ENCODE data around the gene GLUD2. TPM values are rescaled to one million over a fixed set of nuclear protein-coding genes. Genes with fewer than 3 reads are reported as not detected.
"Not testable (repeated sequence)": the region's sequence is repeated elsewhere in the genome, so short reads cannot be mapped to it uniquely, and the experiment has no call there.

GLUD2 gene
- total RNA-seq, 1 donor from 2014 or later, result 8.9 TPM

DNA sequence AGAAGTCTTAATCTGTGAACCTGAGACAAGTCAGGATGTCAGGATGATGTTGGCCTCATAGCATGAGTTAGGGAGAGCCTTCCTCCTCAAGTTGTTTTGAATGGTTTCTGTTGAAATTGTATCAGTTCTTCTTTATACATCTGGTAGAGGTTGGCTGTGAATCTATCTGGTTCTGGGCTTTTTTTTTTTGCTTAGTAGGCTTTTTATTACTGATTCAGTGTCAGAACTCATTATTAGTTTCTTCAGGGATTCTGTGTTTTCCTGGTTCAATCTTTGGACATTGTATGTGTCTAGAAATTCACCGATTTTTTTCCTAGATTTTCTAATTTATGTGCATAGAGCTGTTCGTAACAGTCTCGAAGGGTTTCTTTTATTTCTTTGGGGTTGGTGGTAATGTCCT, 14.9 kb downstream of the GLUD2 start:
- H3K4me2 ChIP-seq, result no peak overlapping the region
- H4K20me1 ChIP-seq (ENCODE audit: low read depth), result no peaks in the 10 kb centered on the region
- no peaks in the 10 kb centered on the region for H3K36me3 Mint-ChIP-seq
- no peak overlapping the region for H3K9ac ChIP-seq
- peaks cover 32% of the 10 kb centered on the region for H3K9me3 Mint-ChIP-seq
- H3K4me1 ChIP-seq, result no peaks in the 10 kb centered on the region
- no peak overlapping the region for H3K4me3 Mint-ChIP-seq
- no peak for DNase-seq (ENCODE audit: low spot score)
- no peaks in the 10 kb centered on the region for H3K36me3 ChIP-seq
- no peaks in the 10 kb centered on the region for H3K27me3 ChIP-seq
- H3K79me2 ChIP-seq (ENCODE audit: low read depth), result no peaks in the 10 kb centered on the region
- no peak overlapping the region for H2AFZ ChIP-seq (replicated peaks)
- no peak overlapping the region for H3K27ac Mint-ChIP-seq
- peaks cover 16% of the 10 kb centered on the region for H3K9me3 ChIP-seq (ENCODE audit: low read depth)
- H3F3A ChIP-seq (ENCODE audit: low read depth), result no peaks in the 10 kb centered on the region
- TF ChIP-seq EZH2 (IDR thresholded peaks at IDR 0.05), result no peak
- TF ChIP-seq EZH2phosphoT487 (IDR thresholded peaks at IDR 0.05), result no peak
- TF ChIP-seq, protein P1, sequence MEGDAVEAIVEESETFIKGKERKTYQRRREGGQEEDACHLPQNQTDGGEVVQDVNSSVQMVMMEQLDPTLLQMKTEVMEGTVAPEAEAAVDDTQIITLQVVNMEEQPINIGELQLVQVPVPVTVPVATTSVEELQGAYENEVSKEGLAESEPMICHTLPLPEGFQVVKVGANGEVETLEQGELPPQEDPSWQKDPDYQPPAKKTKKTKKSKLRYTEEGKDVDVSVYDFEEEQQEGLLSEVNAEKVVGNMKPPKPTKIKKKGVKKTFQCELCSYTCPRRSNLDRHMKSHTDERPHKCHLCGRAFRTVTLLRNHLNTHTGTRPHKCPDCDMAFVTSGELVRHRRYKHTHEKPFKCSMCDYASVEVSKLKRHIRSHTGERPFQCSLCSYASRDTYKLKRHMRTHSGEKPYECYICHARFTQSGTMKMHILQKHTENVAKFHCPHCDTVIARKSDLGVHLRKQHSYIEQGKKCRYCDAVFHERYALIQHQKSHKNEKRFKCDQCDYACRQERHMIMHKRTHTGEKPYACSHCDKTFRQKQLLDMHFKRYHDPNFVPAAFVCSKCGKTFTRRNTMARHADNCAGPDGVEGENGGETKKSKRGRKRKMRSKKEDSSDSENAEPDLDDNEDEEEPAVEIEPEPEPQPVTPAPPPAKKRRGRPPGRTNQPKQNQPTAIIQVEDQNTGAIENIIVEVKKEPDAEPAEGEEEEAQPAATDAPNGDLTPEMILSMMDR (IDR thresholded peaks at IDR 0.05), result no peak
- no peak overlapping the region for H3K4me3 ChIP-seq
- no peak overlapping the region for H3K27ac ChIP-seq
- H3K27me3 Mint-ChIP-seq (ENCODE audit: insufficient read depth, low read depth), result no peaks in the 10 kb centered on the region
- H3K4me1 Mint-ChIP-seq, result no peaks in the 10 kb centered on the region

DNA sequence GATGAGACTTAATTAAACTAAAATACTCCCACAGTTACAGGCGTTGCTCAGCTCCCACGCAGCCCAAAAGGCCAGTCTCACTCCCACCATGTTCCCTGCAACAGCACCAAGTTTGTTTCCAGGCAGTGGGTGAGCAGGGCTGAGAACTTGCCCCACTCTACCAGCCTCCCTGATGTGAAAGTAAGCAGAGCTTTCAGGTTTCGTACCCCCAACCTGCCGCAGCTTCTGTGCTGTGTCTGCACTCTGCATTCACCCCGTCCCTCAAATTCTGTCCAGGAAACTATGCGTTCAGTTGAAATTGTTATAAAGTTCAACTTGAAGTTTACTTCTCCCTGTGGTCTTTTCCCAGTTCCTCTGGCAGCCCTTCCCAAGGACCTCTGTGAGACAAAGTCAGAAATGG, 17.2 kb downstream of the GLUD2 start:
- Mint-ChIP-seq H3K4me3 (no peak overlapping the region), H3K27ac (no peak overlapping the region), H3K27me3 (ENCODE audit: insufficient read depth, low read depth) (no peaks in the 10 kb centered on the region), H3K4me1 (no peaks in the 10 kb centered on the region), H3K9me3 (peaks cover 25% of the 10 kb centered on the region), H3K36me3 (no peaks in the 10 kb centered on the region)
- no peak overlapping the region for H3K27ac ChIP-seq
- TF ChIP-seq EZH2phosphoT487 (IDR thresholded peaks at IDR 0.05) (no peak), EZH2 (IDR thresholded peaks at IDR 0.05) (no peak)
- TF ChIP-seq, protein P1 (IDR thresholded peaks at IDR 0.05), result no peak
- no peaks in the 10 kb centered on the region for H4K20me1 ChIP-seq (ENCODE audit: low read depth)
- H3K36me3 ChIP-seq, result no peaks in the 10 kb centered on the region
- no peak overlapping the region for H3K9ac ChIP-seq
- H2AFZ ChIP-seq (replicated peaks), result no peak overlapping the region
- no peaks in the 10 kb centered on the region for H3F3A ChIP-seq (ENCODE audit: low read depth)
- DNase-seq (ENCODE audit: low spot score), result no peak
- H3K9me3 ChIP-seq (ENCODE audit: low read depth), result peaks cover 9% of the 10 kb centered on the region
- H3K4me2 ChIP-seq, result no peak overlapping the region
- H3K27me3 ChIP-seq, result no peaks in the 10 kb centered on the region
- no peaks in the 10 kb centered on the region for H3K4me1 ChIP-seq
- no peak overlapping the region for H3K4me3 ChIP-seq
- no peaks in the 10 kb centered on the region for H3K79me2 ChIP-seq (ENCODE audit: low read depth)

DNA sequence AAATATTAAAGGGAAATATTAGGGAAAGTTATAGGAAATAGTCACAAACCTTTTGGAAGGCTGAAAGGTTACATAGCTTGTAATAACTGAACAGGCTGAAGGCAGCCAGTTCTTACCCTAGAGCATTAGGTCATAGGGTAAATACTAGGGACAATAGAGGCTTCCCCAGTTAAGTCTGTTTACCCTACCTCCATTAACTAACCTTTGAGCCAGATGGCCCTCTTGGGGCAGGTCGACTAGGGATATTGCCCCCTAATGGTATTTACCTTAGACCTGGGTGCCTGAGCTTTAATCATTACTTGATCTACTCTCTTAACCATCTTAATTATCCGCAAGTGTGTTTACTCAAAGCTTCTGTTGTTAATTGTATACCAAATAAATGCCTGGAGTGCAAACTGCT, 36.8 kb downstream of the GLUD2 start:
- not testable (repeated sequence) for H3K9ac ChIP-seq; H3K36me3 ChIP-seq; H3K79me2 ChIP-seq (ENCODE audit: low read depth); H3K9me3 ChIP-seq (ENCODE audit: low read depth); H3K27ac Mint-ChIP-seq; H3K4me3 ChIP-seq; H3F3A ChIP-seq (ENCODE audit: low read depth); H3K4me2 ChIP-seq; H3K27ac ChIP-seq; H4K20me1 ChIP-seq (ENCODE audit: low read depth); H3K4me3 Mint-ChIP-seq; H3K27me3 ChIP-seq; H3K27me3 Mint-ChIP-seq (ENCODE audit: insufficient read depth, low read depth); H2AFZ ChIP-seq (replicated peaks); DNase-seq (ENCODE audit: low spot score); H3K36me3 Mint-ChIP-seq; H3K4me1 ChIP-seq; H3K4me1 Mint-ChIP-seq
- peaks cover 15% of the 10 kb centered on the region for H3K9me3 Mint-ChIP-seq

DNA sequence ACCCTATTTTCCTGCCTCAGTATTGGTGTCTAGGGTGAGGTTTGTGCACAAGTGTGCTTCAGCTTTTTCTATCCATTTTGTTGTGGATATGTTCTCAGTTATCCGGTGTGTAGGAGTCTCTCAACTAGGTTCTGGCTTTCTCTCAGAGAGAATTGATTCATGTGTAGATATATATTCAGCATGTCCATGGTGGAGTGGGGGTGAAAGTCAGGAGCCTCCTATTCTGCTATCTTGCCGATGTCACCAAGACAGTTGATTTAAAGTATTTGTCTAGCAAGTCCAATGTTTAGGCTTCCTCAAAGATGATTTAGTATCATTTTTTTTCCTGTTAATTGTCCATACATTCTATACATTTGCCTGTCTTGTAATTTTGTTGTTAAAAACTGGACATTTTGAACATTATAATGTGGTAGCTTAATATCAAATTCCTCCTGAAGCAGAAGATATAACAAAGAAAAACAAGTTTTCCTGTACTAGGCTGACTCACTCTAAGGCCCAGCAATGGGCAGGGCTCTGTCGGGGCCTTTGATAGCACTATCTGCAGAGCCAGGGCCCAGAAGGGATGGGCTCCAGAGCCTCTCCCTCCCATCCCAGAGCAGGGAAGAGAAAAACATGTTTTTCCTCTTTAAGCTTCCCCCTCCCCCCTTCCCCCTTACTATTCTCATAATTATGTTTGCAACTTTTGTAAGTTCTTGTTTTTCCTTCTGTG, 37.6 kb downstream of the GLUD2 start:
- H3F3A ChIP-seq (ENCODE audit: low read depth), result no peaks in the 10 kb centered on the region
- Mint-ChIP-seq H3K27ac (no peak overlapping the region), H3K36me3 (no peaks in the 10 kb centered on the region), H3K4me1 (no peaks in the 10 kb centered on the region), H3K9me3 (peaks cover 15% of the 10 kb centered on the region), H3K4me3 (no peak overlapping the region), H3K27me3 (ENCODE audit: insufficient read depth, low read depth) (no peaks in the 10 kb centered on the region)
- no peaks in the 10 kb centered on the region for H3K36me3 ChIP-seq
- TF ChIP-seq EZH2 (IDR thresholded peaks at IDR 0.05) (no peak), EZH2phosphoT487 (IDR thresholded peaks at IDR 0.05) (no peak)
- TF ChIP-seq, protein P1 (IDR thresholded peaks at IDR 0.05), result no peak
- no peaks in the 10 kb centered on the region for H3K4me1 ChIP-seq
- DNase-seq (ENCODE audit: low spot score), result no peak
- no peak overlapping the region for H3K27ac ChIP-seq
- H2AFZ ChIP-seq (replicated peaks), result no peak overlapping the region
- H3K9me3 ChIP-seq (ENCODE audit: low read depth), result no peaks in the 10 kb centered on the region
- H3K9ac ChIP-seq, result no peak overlapping the region
- H3K4me2 ChIP-seq, result no peak overlapping the region
- H3K4me3 ChIP-seq, result no peak overlapping the region
- H4K20me1 ChIP-seq (ENCODE audit: low read depth), result no peaks in the 10 kb centered on the region
- no peaks in the 10 kb centered on the region for H3K79me2 ChIP-seq (ENCODE audit: low read depth)
- no peaks in the 10 kb centered on the region for H3K27me3 ChIP-seq
